HCT116 (cell line): ENCODE results near the gene USF2. TPM values are rescaled to one million over a fixed set of nuclear protein-coding genes. Genes with fewer than 3 reads are reported as not detected.

Source experiments
- ATAC-seq: fragments of 200-7000 bp; cut with Tn5 transposase; 2 replicates; pipeline ENCODE4 v1.9.1; 2020; ENCODE audit warnings: mild to moderate bottlenecking, moderate library complexity
- BruUV-seq: library from RNA; stranded (reverse); fragments of 400-500 nt; replicated peaks from 2 replicates; lab custom pipeline; 2021; lab: Mats Ljungman, UMichigan
- CTCF ChIA-PET: fragments of 300-600 bp; sonication (Branson Sonifier 250); formaldehyde crosslinking; loops from one replicate; lab custom pipeline; 2021; ENCODE audit warnings: antibody characterized with exemption; lab: Charles Lee
- POLR2A ChIA-PET: fragments of 300-600, 350-600 bp; sonication (Branson Sonifier 250); formaldehyde crosslinking; loops from one replicate; lab custom pipeline; 2021; ENCODE audit warnings: antibody characterized with exemption; lab: Charles Lee
- RAD21 ChIA-PET, 2 experiments: fragments of 300-600 bp; sonication (Branson Sonifier 250); formaldehyde crosslinking; loops; one replicate each; lab custom pipeline; 2023; ENCODE audit warnings: low total read pairs in 2 of 2; ENCODE audit not compliant: uncharacterized antibody in 2 of 2, unreplicated experiment in 2 of 2, low non-redundant PET in 1 of 2; lab: Charles Lee
- DNase-seq: peaks from one replicate; pipeline ENCODE4 v3.0.0-alpha.2; 2010; ENCODE audit warnings: low read depth, low spot score
- H2AFZ ChIP-seq: fragments of 200-600 bp; shearing (Covaris generic), sonication (generic); 2 replicates; pipeline ENCODE4 v1.6.1; 2017; ENCODE audit warnings: low read depth, mixed run types, mixed read lengths, antibody characterized with exemption, low read length; ENCODE audit not compliant: poor library complexity, severe bottlenecking
- H3K27ac ChIP-seq: 2 replicates; pipeline ENCODE4 v1.5.1; 2012; ENCODE audit warnings: low read depth, low read length
- H3K27me3 ChIP-seq: fragments of 200-600 bp; sonication (generic); 2 replicates; pipeline ENCODE4 v1.6.1; 2016; ENCODE audit warnings: mixed run types, low read length, mixed read lengths; ENCODE audit not compliant: insufficient read depth
- H3K36me3 ChIP-seq, 2 experiments: fragments of 200-500 bp in 1 of 2; fragments of 200-600 bp in 1 of 2; sonication (Bioruptor generic) in 1 of 2; sonication (generic) in 1 of 2; 2 replicates each; pipeline versions ENCODE4 v1.5.1 to v1.6.1; 2014 to 2016; ENCODE audit warnings: low read length in 2 of 2, inconsistent platforms in 1 of 2, mixed read lengths in 1 of 2, mixed run types in 1 of 2; ENCODE audit not compliant: insufficient read depth in 2 of 2, control insufficient read depth in 1 of 2
- H3K4me1 ChIP-seq, 2 experiments: fragments of 200-600 bp in 1 of 2; sonication (generic) in 1 of 2; 2 replicates each; pipeline versions ENCODE4 v1.5.1 to v1.6.1; 2012 to 2017; ENCODE audit warnings: low read length in 2 of 2, inconsistent platforms in 1 of 2, mild to moderate bottlenecking in 1 of 2, mixed read lengths in 1 of 2, mixed run types in 1 of 2, moderate library complexity in 1 of 2; ENCODE audit not compliant: insufficient read depth in 2 of 2, control insufficient read depth in 1 of 2
- H3K4me2 ChIP-seq: fragments of 200-600 bp; sonication (generic); 2 replicates; pipeline ENCODE4 v1.6.1; 2017; ENCODE audit warnings: mixed run types, low read length, mixed read lengths
- H3K4me3 ChIP-seq, 2 experiments: fragments of 200-600 bp in 1 of 2; sonication (generic) in 1 of 2; replicated peaks in 1 of 2; 2 replicates each; pipeline ENCODE4 v1.5.1; 2011 to 2016; ENCODE audit warnings: low read length in 2 of 2, control low read depth in 1 of 2, low read depth in 1 of 2, mild to moderate bottlenecking in 1 of 2, mixed read lengths in 1 of 2, mixed run types in 1 of 2
- H3K79me2 ChIP-seq: fragments of 200-600 bp; sonication (generic); 2 replicates; pipeline ENCODE4 v1.6.1; 2017; ENCODE audit warnings: mild to moderate bottlenecking, mixed run types, low read length, moderate library complexity, mixed read lengths; ENCODE audit not compliant: insufficient read depth
- H3K9ac ChIP-seq: fragments of 200-600 bp; sonication (generic); 2 replicates; pipeline ENCODE4 v1.6.1; 2016; ENCODE audit warnings: low read length, mixed read lengths
- H3K9me2 ChIP-seq: fragments of 200-600 bp; sonication (generic), shearing (Covaris generic); 2 replicates; pipeline ENCODE4 v1.6.1; 2017; ENCODE audit warnings: mixed run types, mild to moderate bottlenecking, moderate library complexity; ENCODE audit not compliant: insufficient read depth
- H3K9me3 ChIP-seq, 2 experiments: fragments of 200-500 bp in 1 of 2; fragments of 200-600 bp in 1 of 2; sonication (Bioruptor generic) in 1 of 2; sonication (generic) in 1 of 2; 2 replicates each; pipeline ENCODE4 v1.6.1; 2014 to 2017; ENCODE audit warnings: low read length in 2 of 2, mixed read lengths in 2 of 2, inconsistent platforms in 1 of 2, low read depth in 1 of 2, mild to moderate bottlenecking in 1 of 2, mixed run types in 1 of 2, moderate library complexity in 1 of 2; ENCODE audit not compliant: control insufficient read depth in 1 of 2, insufficient read depth in 1 of 2
- H4K20me1 ChIP-seq: fragments of 200-600 bp; sonication (generic), shearing (Covaris generic); 2 replicates; pipeline ENCODE4 v1.6.1; 2017; ENCODE audit warnings: mixed run types, mild to moderate bottlenecking, moderate library complexity; ENCODE audit not compliant: insufficient read depth
- ATF3 ChIP-seq: IDR thresholded peaks from 2 replicates; pipeline ENCODE4 v1.6.1; 2012
- FOSL1 ChIP-seq: IDR thresholded peaks from 2 replicates; pipeline ENCODE4 v1.6.1; 2012; ENCODE audit warnings: low read depth
- JUND ChIP-seq: IDR thresholded peaks from 2 replicates; pipeline ENCODE4 v1.6.1; 2012
- POLR2A ChIP-seq: IDR thresholded peaks from 2 replicates; pipeline ENCODE4 v1.7.0; 2011; ENCODE audit warnings: borderline replicate concordance; ENCODE audit not compliant: insufficient read depth, insufficient read length; ENCODE audit errors: extremely low read depth
- RAD21 ChIP-seq: IDR thresholded peaks from 2 replicates; pipeline ENCODE4 v1.6.1; 2012; ENCODE audit warnings: low read depth, mild to moderate bottlenecking
- SIN3A ChIP-seq: IDR thresholded peaks from 2 replicates; pipeline ENCODE4 v1.6.1; 2012; ENCODE audit warnings: low read depth
- SP1 ChIP-seq: IDR thresholded peaks from 2 replicates; pipeline ENCODE4 v1.6.1; 2012; ENCODE audit warnings: low read depth
- SRF ChIP-seq: IDR thresholded peaks from 2 replicates; pipeline ENCODE4 v1.6.1; 2012; ENCODE audit warnings: low read depth
- TCF7L2 ChIP-seq: IDR thresholded peaks from 2 replicates; pipeline ENCODE4 v1.7.0; 2011; ENCODE audit warnings: borderline replicate concordance, inconsistent platforms; ENCODE audit not compliant: insufficient read depth, insufficient read length; ENCODE audit errors: extremely low read depth
- YY1 ChIP-seq: IDR thresholded peaks from 2 replicates; pipeline ENCODE4 v1.6.1; 2011; ENCODE audit warnings: low read length, low read depth, moderate library complexity, mild to moderate bottlenecking; ENCODE audit not compliant: insufficient replicate concordance; ENCODE audit errors: extremely low read depth
- ZBTB33 ChIP-seq: IDR thresholded peaks from 2 replicates; pipeline ENCODE4 v1.6.1; 2011; ENCODE audit warnings: mild to moderate bottlenecking, low read length, moderate library complexity; ENCODE audit not compliant: insufficient replicate concordance; ENCODE audit errors: extremely low read depth
- ZFX ChIP-seq: fragments of 450-650 bp; IDR thresholded peaks from 2 replicates; pipeline ENCODE4 v1.6.1; 2017
- ZNF274 ChIP-seq: fragments of 200-500 bp; sonication (Bioruptor generic); IDR thresholded peaks from 2 replicates; pipeline ENCODE4 v1.6.1; 2014; ENCODE audit warnings: mild to moderate bottlenecking, low read depth, low read length, inconsistent platforms
- intact Hi-C: fragments of 100-400 bp; cut with micrococcal nuclease; formaldehyde crosslinking; loops from 2 replicates; pipeline ENCODE4 v1.10.0; 2022
- total RNA-seq: library from RNA; stranded (reverse); gene quantifications from one replicate; pipeline ENCODE4 v1.2.1, GENCODE V29; 2021; ENCODE audit not compliant: unreplicated experiment

The USF2 gene
- total RNA-seq, 1 experiment from 2014 or later: 98.4 TPM

GRCh38 chr19:35328851-35329285 is 60.1 kb downstream of the USF2 start, which contains the start of gene CD22:
TSS of gene CD22 (plus strand) at chr19:35329187. CDS start at chr19:35332041, 2,854 bp downstream.
- no peak within 1 kb of the TSS for H3K27ac ChIP-seq

DNA sequence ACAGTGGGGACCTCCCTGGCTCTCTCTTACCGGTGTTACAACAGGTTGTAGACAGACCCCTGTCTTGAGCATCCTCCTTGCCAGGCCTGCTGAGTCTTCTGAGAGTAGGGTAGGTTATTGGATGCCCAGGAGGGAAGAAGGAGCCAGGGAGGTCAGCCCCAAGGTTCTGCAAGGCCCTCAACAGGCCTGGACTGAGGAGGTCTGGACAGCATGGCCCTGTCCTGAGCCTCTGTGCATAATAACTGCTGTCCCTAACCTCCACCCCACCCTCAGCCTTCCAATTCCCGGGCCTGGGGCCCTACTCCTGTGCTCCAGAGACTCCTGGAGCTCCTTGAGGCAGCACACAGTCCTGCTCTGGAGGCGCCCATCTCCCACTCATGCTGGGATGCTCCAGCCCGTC is 60.6 kb downstream of the USF2 start:
- Histone ChIP-seq H4K20me1 (no peaks in the 10 kb centered on the region), H3K9me2 (no peaks in the 10 kb centered on the region), H3K4me3 (no peak overlapping the region), H2AFZ (no peak overlapping the region), H3K27ac (no peak overlapping the region), H3K36me3 (no peaks in the 10 kb centered on the region), H3K4me1 (peaks cover 2 to 3% of the 10 kb centered on the region in 2 experiments; a peak in 1 of 4 replicates), H3K27me3 (no peaks in the 10 kb centered on the region), H3K9ac (no peak overlapping the region), H3K9me3 (no peaks in the 10 kb centered on the region), H3K79me2 (no peaks in the 10 kb centered on the region), H3K4me2 (no peak overlapping the region)
- intact Hi-C loops: no loop called here
- ChIA-PET RAD21 (no interaction called here), CTCF (no interaction called here), POLR2A (no interaction called here)
- ATAC-seq (no peak), DNase-seq (no peak)
- no TSS peak for BruUV-seq
- TF ChIP-seq POLR2A: no peak
- TF ChIP-seq ZNF274: no peak
- no peak for TF ChIP-seq SRF
- no peak for TF ChIP-seq RAD21
- TF ChIP-seq ZFX: no peak
- no peak for TF ChIP-seq SIN3A
- no peak for TF ChIP-seq JUND
- TF ChIP-seq TCF7L2: no peak
- TF ChIP-seq YY1: no peak
- no peak for TF ChIP-seq ATF3
- no peak for TF ChIP-seq FOSL1
- no peak for TF ChIP-seq SP1
- no peak for TF ChIP-seq ZBTB33

More at GRCh38 chr19:35328851-35329285, 60.1 kb downstream of the USF2 start, which contains the start of gene CD22:
- no peaks in the 10 kb centered on the region for H3K9me3 ChIP-seq
- H3K79me2 ChIP-seq: no peaks in the 10 kb centered on the region
- POLR2A ChIA-PET: interaction anchor here (1.2 kb wide), 1 partner anchor 10 kb away, joined by 3 read pairs; no protein-coding TSS in a partner anchor
- no TSS peak for BruUV-seq
- H2AFZ ChIP-seq: no peak within 1 kb of the TSS
- H4K20me1 ChIP-seq: no peaks in the 10 kb centered on the region
- H3K27me3 ChIP-seq: no peaks in the 10 kb centered on the region
- TF ChIP-seq TCF7L2 (no peak), SIN3A (no peak), ZBTB33 (no peak)
- CTCF ChIA-PET: interaction anchor here (1.1 kb wide), 1 partner anchor 16 kb away, joined by 3 read pairs; no protein-coding TSS in a partner anchor
- ATAC-seq: no peak
- no peak within 1 kb of the TSS for H3K4me2 ChIP-seq
- intact Hi-C loops: no loop called here
- DNase-seq: no peak
- RAD21 ChIA-PET: no interaction called here
- H3K9me2 ChIP-seq: no peaks in the 10 kb centered on the region
- H3K36me3 ChIP-seq: no peaks in the 10 kb centered on the region
- peaks cover 2 to 6% of the 10 kb centered on the region in 2 experiments; a peak in 1 of 4 replicates for H3K4me1 ChIP-seq
- H3K4me3 ChIP-seq: no peak within 1 kb of the TSS
- no peak within 1 kb of the TSS for H3K9ac ChIP-seq
